AG10803 (cell line): ENCODE data around the gene RASGEF1C.

Experiments
- DNase-seq: peaks from one replicate; pipeline ENCODE4 v3.0.0; 2010; ENCODE audit warnings: low read depth
- H3K4me3 ChIP-seq: 2 replicates; pipeline ENCODE4 v1.5.1; 2011; ENCODE audit warnings: mild to moderate bottlenecking, low read length, control low read depth
- TF ChIP-seq, protein P1 (sequence below): conservative IDR thresholded peaks from 2 replicates; pipeline ENCODE4 v1.5.1; 2011; ENCODE audit warnings: mild to moderate bottlenecking, low read length, control low read depth, inconsistent platforms

The RASGEF1C gene

DNA sequence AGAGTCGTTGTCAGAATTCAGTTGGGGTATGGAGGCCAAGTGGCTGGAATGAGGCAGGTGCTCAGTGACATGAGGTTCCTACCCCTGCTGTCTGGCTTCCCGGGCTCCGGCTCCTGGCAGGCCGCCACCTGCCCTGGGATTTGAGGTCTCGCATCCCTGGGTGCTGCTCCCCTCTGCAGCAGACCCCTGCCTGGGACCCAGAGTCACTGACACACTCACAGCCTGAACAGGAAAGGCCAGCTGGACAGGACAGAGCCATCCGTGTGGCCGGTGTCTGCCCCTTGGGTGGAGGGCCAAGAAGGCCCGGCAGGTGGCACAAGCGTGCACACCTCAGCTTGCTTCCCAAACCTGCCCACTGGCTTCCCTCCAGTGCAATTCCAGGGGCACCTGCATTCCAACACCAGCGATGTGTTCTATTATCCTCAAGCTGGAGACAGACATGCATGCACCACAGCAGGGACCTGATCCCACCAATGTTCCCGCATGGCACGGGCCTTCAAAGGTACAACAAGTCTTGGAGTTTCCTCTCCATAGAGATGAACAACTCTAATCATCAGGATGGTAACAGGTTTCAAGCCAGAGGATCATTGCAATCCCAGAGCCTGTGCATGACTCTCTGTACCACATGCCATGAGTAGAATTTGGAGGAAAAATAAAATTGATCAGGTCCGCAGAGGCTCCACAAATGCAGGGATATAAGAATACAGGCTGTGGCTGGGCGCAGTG is 91.8 kb downstream of the RASGEF1C start:
- H3K4me3 ChIP-seq: no peak overlapping the region
- TF ChIP-seq, protein P1, sequence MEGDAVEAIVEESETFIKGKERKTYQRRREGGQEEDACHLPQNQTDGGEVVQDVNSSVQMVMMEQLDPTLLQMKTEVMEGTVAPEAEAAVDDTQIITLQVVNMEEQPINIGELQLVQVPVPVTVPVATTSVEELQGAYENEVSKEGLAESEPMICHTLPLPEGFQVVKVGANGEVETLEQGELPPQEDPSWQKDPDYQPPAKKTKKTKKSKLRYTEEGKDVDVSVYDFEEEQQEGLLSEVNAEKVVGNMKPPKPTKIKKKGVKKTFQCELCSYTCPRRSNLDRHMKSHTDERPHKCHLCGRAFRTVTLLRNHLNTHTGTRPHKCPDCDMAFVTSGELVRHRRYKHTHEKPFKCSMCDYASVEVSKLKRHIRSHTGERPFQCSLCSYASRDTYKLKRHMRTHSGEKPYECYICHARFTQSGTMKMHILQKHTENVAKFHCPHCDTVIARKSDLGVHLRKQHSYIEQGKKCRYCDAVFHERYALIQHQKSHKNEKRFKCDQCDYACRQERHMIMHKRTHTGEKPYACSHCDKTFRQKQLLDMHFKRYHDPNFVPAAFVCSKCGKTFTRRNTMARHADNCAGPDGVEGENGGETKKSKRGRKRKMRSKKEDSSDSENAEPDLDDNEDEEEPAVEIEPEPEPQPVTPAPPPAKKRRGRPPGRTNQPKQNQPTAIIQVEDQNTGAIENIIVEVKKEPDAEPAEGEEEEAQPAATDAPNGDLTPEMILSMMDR: no peak
- no peak for DNase-seq

DNA sequence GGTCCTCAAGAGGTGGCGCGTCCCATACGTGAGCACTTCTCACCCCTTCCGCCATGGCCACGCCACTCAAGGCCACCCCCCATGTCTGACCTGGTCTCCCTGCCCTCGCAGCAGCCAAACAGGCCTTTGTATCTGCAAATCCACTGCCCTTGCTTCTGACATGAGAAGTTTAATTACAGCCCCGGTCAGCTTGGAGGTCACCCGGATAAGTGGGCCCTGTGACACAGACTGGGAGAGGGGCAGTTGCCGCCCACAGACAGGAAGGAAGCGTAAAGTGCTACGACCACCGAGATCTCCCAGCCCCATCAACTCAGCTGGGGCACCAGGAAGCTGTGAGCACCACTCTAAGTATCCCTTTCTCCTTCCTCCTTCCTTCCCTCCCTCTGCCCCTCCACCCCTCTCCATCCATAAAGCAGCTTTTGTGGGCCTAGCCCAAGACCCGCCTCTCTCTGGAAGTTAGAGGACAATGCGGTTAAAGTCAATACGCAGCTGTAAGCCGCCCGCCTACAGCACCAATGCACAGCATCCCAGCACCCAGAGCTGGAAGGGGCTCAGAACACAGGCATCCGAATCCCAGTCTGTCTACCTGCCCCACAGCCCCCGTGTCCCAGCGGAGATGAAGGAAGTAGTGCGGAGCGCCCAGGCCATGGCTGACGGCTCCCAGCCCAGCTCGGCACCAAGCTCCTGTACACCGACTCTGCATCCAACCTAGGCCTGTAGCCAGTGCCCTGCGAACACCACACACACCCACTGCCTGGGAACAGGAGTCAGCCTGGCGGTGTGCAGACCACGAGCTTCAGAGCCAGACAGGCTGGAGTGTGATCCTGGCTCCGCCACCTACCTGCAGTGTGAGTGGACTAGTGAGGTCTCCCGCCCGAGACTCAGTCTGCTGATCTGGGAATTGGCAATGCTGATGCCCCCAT is 92.7 kb downstream of the RASGEF1C start:
- TF ChIP-seq, protein P1: no peak
- DNase-seq: no peak
- H3K4me3 ChIP-seq: no peak overlapping the region

DNA sequence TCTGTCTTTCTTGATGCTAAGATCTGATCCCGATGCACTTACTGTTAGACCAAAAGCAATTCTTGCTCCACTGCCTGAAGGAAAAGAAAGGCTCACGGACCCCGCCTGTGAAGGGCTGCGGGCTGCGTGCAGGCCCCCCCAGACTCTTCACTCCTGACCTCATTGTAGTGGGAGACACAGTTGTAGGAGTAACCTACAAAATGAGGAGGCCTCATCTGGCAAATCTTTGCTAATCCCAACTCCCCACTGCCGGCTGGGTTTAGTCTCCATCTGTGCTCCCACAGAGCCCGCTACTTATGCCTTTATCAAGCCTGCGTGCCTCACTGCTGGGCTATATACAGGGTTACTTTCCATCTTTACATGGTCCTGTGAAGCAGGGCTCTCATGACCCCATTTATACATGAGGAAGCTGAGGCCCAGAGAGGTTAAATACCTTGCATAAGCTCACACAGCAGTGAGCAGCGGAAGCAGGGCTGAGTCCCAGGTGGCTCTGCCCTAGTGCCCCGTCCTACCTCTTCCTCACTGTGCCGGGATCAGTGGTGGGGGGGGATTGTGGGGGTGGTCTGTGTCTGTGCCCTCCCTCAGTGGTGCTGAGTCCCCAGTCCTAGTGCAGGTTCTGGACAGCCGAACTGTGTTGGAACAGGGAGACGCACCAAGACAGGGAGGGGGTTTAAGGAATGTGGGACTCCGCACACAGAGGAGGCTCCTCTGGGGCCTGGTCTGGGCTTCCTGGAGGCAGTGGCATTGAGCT is 93.5 kb downstream of the RASGEF1C start:
- H3K4me3 ChIP-seq: no peak overlapping the region
- TF ChIP-seq, protein P1: no peak
- DNase-seq: no peak

DNA sequence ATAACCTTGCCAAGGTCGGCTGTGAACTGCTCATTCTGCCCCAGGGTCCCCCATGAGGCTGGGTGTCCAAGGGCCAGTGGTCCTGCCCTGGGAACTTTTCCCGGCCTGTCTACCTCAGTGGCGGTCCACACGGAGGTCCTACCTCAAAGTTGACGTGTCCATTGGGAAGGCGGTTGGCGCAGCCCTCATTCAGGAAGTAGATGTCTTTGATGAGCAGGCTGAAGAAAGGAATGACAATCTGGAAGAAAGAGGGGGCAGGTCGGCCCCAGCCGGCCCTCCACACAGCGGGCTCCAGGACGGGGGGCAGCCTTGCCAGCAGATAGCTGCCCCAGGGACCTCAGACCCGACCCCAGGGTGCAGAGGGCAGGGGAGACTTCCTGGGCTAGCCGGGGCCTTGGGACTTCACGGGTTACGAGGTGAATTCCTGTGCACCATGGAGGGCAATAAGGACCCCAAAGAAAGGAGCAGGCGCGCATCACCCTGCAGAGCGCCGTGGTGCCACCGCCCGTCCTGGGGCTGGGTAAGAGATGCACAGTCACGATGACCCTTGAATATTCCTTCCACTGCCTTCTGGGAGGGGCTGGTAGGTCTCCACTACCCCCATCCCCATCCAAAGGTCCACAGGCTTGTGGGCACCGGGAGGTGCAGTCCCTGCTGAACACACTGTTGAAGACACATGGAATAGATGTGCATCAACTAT is 94.6 kb downstream of the RASGEF1C start:
- TF ChIP-seq, protein P1: no peak
- no peak overlapping the region for H3K4me3 ChIP-seq
- DNase-seq: no peak

DNA sequence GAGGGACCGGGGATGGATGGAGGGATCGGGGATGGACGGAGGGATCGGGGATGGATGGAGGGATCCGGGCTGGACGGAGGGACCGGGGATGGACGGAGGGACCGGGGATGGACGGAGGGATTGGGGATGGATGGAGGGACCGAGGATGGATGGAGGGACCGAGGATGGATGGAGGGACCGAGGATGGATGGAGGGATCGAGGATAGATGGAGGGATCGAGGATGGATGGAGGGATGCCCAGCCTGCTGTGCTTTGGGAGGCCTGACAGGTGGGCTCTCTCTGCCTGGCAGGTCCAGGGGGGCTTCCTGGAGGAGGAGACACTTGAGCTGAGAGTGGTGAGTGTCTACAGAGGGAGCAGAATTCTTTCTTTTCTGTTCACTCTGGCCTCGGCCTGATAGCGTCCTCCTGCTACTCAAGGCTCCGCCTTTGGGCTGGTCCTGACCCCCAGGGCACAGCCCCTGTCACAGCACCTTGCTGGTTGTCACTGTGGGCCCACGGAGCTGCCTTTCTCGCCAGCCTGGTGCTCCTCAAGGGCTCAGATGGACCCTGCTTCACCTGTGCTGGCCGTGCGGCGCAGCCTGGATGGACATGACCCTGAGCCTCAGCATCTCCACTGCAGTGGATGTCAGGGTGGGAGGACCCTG is 95.2 kb downstream of the RASGEF1C start:
- H3K4me3 ChIP-seq: no peak overlapping the region
- DNase-seq: no peak
- TF ChIP-seq, protein P1: no peak

DNA sequence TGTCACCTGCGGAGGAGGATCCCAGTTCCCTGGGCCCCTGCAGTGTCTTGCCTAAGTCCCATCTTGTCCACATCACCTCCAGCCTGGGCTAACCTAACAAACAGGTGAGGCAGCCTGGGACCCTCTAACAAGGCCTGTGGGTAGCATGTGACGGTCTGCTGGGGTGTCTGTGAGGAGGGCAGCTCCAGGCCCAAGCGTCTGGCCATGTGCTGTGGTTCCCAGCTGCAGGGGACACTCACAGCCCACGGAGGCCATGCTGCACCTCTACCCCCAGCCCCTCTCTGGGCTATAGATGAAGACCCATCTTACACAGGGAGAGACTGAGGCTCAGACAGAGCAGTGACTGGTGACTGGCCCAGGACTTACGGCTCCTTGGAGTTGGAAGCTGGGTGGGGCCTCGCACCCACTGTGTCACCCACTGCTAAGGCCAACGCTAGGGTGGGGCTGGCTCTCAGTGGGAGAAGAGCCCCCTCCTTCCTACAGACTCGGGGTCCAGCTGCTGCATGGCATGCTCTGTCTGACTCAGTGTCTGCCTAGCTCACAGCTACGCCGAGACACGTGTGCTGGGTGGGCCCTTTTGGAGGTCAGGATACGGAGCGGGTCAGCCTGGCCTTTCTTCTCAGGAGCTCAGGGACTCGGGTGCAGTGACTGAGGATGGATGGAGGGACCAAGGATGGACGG is 96.7 kb downstream of the RASGEF1C start:
- H3K4me3 ChIP-seq: no peak overlapping the region
- TF ChIP-seq, protein P1: no peak
- no peak for DNase-seq
